Activated T-cell treated with anti-CD3 and anti-CD28 coated beads for 1 hour (primary cell): ENCODE data around the gene ECE2.

ENCODE experiments used
- DNase-seq: peaks from one replicate; pipeline ENCODE4 v3.0.0-alpha.2; 2020; ENCODE audit warnings: low read depth

The ECE2 gene

DNA sequence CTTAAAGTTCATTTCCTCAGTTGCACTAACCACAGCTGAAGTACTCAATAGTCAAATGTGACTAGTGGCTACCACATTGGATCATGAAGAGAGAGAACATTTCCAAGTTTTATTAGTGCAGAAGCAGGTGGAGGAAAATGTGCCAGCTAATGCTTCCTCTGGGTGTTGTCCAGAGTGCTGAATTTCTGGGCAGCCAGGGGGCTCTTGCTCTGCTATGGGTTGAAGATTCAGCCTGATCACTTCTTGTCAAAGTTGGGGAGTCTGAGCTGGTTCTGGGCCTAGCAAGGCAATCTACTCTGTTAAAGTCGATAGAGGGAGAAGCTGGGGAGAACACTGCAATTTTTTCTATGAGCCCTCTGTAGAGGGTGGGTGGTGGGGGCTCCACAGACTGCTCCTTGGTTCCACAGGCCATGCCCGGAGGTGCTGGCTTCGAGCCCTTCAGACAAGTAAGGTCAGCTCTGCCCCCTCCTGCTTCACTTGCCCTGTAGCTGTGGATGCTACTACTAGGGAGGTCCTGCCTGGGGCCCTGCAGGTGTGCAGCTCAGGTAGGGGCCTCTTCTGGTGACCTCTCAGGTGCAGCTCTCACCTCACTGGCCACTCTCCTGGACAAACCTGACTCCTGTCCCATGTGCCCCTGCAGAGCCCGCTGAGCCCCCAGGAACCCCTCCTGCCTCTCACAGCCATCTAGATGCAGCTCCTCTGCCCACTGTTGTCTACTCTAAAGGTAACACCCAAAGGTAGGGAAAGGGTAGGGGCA is 35.3 kb upstream of the ECE2 start:
- DNase-seq, result no peak

DNA sequence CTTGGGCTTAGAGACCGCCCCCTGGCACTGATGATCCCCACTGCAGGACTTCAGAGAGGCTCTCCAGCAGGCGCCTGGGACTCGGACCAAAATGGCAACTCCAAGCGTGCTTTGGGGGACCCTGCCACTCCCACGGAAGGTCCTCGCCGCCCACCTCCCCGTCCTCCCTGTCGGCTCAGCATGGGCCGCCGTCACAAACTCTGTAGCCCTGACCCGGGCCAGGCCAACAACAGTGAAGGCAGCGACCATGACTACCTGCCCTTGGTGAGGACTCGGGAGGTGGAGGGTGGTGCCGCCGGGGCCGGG is 34.7 kb upstream of the ECE2 start:
- DNase-seq, result no peak

DNA sequence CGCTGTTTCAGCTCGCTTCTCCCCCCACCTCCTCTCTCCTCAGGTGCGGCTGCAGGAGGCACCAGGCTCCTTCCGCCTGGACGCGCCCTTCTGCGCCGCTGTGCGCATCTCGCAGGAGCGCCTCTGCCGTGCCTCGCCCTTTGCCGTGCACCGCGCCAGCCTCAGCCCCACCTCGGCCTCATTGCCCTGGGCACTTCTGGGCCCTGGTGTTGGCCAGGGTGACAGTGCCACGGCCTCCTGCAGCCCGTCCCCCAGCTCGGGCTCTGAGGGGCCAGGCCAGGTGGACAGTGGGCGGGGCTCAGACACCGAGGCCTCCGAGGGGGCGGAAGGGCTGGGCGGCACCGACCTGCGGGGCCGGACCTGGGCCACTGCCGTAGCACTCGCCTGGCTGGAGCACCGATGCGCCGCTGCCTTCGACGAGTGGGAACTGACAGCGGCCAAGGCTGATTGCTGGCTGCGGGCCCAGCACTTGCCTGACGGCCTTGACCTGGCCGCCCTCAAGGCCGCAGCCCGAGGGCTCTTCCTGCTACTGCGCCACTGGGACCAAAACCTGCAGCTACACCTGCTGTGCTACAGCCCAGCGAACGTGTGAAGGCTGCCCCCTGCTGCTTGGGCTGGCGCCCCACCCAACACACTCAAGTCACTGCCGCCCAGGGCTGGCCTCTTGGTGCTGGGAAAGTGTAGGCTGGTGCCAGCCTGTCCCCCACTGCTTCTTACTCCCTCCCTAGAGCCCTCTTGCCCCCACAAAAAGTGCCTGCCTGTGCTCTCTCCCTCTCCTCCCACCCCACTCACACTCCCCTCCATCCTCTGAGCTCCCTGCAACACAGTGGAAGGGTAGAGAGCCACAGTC is 34.1 kb upstream of the ECE2 start:
- DNase-seq, result no peak

DNA sequence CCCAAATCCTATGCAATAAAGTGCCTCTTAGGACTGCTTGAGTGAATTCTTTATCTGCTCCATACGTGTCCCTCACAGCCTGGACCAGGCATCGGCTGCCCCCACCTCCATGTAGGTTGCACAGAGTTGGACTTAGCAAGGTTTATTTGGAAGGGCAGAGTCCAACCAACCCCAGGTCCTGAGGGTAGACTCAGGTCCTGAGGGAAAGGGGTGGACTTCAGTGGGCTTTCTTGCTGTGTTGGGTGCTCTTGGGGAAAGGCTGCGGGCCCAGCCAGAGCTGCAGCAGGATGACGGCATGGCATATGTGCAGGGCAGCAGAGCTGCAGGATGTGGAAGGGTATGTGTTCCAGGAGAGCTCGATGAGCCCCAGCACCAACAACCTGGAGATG is 33.5 kb upstream of the ECE2 start:
- DNase-seq, result no peak

DNA sequence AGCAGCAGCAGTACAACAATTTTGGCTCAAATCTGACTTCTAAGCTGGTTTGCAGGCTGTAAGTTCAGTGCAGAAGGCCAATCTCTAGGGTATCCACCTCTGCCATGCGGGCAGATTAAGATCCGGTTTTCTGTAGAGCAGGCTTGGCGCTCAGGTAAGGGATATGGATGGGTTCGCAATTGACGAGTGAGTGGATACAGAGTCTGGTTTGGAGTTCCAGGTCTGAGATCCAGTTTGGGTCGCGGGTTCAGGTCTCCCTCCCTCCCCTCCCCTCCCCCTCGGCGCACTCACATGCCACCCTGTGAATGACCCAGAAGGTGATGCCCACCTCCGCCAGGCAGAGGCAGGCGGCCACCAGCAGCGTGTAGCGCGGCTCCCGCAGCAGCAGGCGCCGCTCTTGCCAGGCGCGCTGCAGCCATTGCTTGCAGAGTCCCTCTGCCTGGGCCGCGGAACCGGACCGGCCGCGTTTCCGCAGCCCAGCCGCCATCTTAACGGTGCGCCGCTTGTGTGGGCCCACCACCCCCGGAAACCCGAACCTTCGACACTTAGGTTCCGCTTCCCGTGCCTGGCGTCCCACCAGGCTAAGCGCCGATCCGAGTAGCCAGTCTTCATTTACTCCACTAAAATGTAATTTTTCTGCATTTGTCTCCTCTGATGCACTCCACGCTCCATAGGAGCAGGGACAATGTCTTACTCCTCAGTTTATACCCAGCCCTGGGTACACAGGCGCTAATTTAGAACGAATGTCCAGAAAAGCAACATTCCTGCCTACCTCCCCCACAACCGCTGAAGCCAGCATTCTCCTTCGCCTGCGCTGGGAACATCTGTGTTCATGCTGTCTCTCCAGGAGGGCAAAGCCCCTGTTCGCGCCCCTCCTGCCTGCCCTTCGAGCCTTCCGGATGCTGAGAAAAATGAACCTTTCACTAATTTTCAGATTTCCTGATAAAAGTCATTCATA is 27.1 kb upstream of the ECE2 start, which contains the start of gene ALG3:
Gene ALG3 (minus strand): TSS at position 509 of the 958 bp plus-strand sequence. CDS start 22 bp downstream, at position 487.
- peak; percentile 81 for DNase-seq

DNA sequence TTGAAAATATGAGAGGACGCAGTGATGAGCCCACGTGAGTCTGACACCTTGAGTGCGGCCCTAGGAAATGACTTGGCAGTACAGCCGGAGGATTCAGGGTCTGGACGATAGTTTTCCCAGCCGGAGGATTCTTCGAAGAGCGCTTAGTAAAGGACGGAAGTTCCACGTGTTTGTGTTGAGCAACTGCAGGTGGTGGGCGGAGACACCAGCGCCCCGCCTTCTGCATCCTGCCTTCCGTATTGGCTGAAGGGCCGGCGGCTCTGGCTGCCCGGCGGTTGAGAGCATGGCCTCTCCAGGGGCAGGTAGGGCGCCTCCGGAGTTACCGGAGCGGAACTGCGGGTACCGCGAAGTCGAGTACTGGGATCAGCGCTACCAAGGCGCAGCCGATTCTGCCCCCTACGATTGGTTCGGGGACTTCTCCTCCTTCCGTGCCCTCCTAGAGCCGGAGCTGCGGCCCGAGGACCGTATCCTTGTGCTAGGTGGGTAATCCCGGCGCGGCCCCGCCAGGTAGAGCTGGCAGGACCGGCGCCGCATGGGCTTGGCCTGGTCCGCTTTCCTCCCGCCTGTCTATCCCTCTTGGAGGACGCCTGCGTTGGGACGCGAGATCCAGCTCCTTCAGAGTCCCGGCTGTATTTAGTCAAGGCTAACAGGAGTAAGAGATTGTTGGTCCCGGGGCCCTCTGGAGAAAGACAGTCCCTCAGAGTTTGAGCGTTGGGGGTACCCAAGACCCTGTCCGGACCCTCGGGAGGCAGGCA is 26.2 kb upstream of the ECE2 start, which contains the start of gene EEF1AKMT4:
Gene EEF1AKMT4 (plus strand): TSS at position 261 of the 755 bp plus-strand sequence. CDS start 23 bp downstream, at position 284.
- peak; percentile 88 for DNase-seq

DNA sequence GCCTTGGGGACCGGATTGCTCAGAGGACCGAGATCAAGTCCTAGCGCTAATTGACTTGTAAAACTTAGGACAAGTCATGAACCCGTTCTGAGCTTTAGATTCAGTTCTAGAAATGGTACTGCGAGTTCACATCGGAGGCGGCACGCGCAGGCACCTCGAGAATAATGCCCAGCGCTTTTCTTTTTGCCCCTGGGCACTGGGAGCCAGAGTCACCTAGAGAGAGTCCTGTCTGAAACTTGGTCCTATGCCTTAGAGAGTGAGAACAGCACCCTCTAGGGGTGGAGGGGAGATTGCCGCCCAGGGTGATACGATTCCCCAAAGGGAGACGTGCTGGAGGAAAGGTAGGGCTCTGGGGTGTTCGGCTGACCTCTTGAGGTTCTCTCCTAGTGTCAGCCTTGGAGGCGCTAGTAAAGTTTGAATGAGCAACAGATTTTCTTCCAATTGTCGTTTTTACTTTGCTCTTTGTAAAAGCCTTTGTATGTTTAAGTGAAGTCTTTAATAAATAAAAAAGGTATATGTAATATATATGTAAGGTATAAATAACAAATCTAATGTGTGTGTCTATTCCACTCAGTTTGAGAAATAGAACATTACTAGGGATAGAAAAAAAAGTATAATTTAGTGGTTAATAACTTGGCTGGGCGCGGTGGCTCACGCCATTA is 25.5 kb upstream of the ECE2 start:
- DNase-seq, result peak; percentile 84

DNA sequence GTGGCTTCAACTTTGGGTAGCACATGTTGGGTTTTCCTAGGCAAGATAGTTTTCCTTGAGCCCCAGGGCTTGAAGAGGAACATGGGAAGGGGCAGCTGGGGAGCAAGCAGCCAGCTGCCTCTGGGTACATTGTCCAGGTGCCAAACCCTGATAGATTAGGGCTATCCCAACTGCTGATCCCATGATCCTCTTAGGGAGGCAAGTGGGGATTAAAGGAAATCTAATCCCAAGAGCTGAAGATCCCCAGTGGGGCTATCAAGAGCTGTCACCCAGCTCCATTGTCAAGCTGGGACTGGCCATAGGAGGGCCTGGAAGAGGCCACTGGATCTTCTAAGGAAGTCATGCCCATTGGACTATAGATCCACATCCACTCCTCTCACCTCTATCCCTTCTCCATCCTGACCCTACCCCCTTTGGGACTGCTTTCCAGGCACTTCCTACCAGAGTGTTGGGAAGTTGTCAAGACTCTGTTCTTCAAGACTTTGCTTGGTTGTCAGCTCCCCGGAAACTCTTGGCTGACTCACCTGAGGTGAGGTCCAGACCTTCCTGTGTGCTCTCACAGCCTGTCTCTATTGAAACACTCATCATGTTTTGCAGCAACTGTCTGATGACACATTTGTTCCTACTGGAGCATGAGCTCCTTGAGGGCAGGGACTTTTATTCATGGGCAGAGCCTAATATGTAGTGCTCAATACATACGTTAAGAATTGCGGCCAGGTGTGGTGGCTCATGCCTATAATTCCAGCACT is 20.4 kb upstream of the ECE2 start:
- no peak for DNase-seq

DNA sequence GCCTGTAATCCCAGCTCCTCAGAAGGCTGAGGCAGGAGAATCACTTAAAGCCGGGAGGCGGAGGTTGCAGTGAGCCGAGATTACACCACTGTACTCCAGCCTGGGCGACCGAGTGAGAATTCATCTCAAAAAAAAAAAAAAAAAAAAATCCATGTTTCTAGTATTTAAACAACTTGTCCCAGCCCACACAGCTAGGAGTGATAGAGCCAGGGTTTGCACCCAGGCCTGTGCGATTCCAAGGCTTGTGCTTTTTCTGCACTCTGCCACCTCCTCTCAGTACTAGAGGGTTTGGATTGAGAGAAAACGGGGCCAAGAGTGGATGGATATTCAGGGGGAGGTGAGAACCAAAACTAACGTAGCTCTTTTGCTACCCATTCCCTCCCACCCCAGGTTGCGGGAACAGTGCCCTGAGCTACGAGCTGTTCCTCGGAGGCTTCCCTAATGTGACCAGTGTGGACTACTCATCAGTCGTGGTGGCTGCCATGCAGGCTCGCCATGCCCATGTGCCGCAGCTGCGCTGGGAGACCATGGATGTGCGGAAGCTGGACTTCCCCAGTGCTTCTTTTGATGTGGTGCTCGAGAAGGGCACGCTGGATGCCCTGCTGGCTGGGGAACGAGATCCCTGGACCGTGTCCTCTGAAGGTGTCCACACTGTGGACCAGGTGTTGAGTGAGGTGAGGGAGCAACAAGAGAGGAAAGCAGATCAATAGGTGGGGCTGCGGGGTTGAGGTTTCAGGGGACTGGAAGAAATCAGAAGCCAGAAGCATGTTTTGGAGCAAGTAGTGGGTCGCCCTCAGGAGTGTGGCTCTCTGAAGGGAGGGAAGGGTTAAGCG is 18.5 kb upstream of the ECE2 start:
- no peak for DNase-seq

DNA sequence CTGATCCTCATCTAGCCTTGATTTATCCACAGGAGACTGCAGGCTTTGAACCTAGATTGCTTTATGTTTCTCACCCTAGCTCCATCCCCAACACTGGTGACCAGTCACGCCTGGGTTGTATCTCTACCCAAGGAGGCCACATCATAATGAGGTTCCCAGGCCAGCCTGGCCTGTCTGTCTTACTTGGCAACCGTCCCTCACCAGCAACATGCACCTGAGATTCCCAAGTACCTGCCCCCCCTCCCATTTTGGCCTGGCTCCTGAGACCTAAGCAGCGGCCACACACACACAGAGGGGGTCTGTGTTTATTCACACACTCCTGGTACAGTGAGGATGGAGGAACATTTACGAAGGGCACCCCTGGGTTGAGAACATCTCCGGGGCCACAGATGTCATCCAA is 16.9 kb upstream of the ECE2 start:
- DNase-seq, result no peak

DNA sequence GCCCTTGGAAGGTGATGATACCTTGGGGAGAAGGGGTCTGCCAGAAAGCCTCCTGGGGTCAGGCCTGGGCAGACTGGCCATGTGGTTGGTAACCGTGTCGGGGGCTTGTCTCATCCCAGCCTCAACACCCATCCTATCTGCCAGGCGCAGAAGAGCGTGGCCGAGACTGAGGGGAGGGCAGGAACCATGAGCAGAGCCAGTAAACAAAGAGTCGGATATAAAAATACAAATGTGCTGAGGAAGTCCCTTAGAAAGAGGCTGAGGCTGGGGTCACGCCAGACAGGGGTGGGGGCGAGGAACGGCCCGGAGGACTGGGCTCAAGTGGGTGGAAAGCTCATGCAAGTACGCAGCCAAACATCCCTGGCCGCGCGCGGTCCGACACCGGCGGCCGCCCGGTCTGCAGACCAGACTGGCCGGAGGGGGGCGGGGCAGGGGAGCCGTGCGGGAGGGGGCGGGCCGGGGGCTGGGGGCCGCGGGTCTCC is 16.4 kb upstream of the ECE2 start:
- DNase-seq, result no peak

DNA sequence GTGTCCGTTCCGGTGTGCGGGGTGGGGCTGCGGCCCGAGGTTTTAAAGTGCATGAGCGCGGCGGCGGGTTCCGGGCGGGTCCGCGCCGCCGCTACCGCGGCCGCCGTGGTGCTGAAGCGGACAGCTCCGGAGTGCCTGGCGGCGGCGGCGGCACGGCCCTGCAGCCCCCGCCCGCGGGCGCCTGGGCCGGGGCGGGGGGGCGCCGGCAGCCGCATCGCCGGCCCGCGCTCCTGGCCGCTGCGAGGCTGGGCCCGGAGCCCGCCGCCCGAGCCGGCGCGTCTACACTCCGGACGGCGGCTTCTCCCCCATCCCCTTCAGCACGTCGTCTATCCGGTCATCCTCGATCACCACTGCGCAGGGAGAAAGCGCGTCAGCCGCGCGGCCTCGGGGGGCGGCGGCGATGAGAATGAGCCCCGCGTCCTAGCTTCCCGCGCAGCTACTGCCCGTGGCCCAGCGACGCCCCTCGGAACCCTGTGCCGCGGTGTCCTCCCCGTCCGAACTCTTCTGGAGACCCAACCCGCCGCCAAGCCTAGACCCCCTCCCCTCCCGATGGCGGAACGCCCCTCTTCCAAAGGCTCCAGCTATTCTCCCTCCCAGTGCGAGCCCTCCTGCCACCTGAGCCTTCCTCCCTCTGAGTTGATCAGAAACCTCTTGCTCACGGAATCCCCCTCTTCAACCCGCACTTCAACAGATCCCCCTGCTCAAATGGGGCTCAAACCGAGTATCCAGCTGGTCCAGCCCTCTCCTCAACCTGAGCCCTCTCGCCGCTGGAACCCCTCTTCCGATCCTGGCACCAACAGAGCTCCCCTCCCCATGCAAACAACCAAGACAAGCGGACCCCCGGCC is 15.7 kb upstream of the ECE2 start:
- no peak for DNase-seq

DNA sequence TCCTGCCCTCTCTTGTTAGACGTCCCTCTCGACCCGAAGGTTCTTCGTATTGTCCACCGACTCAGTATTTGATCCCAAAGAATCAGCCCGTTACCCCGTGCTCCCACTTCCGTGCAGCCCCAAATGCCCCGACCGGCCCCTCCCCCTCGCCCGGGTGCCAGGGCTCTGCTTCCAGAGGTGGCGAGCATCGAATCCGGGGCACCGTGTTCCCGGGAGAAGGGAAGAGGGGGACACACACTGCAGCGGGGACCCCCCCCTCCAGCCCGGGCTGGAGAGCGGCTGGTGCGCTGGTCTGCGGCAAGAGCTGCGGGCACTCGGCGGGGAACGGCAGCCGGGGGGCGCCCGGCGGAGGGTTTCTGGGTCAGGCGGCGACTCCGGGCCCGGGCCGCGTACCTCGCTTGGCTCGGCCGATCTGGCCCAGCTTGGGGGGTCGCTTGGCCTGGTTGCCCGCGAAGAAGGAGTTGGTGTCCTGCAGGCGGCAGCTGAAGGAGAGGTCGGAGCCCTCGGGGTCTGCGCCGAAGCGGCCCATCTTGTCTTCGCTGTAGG is 15.0 kb upstream of the ECE2 start:
- no peak for DNase-seq

DNA sequence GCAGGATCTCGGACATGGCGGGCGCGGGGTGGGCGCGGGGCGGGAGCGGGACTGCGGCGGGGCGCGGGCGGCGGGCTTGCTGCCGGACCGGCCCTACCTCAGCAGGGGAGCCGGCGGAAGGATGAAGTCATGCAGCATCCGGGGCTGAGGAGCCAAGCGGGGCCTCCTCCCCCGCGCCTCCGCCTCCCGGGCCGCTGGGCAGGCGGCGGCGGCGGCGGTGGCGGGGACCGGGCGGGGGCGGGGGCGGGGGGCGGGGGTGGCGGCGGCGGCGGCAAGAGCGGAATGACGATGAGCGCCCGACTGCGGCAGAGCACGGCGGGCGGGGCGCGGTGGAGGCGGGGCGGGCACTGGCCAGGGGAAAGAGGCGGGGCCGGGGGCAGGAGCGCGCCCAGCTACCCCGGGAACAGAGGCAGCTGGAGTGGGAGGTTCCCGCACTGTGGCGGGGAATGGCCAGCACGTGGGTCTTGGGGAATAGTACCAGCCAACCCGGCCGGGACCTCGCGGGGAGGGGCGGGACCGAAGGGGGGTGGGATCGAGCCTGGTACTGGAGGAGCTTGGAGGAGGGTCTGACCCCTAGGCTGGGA is 14.5 kb upstream of the ECE2 start, which contains the start of gene CAMK2N2:
Gene CAMK2N2 (minus strand): TSS at position 284 of the 584 bp plus-strand sequence. CDS start 268 bp downstream, at position 16.
- DNase-seq, result no peak

DNA sequence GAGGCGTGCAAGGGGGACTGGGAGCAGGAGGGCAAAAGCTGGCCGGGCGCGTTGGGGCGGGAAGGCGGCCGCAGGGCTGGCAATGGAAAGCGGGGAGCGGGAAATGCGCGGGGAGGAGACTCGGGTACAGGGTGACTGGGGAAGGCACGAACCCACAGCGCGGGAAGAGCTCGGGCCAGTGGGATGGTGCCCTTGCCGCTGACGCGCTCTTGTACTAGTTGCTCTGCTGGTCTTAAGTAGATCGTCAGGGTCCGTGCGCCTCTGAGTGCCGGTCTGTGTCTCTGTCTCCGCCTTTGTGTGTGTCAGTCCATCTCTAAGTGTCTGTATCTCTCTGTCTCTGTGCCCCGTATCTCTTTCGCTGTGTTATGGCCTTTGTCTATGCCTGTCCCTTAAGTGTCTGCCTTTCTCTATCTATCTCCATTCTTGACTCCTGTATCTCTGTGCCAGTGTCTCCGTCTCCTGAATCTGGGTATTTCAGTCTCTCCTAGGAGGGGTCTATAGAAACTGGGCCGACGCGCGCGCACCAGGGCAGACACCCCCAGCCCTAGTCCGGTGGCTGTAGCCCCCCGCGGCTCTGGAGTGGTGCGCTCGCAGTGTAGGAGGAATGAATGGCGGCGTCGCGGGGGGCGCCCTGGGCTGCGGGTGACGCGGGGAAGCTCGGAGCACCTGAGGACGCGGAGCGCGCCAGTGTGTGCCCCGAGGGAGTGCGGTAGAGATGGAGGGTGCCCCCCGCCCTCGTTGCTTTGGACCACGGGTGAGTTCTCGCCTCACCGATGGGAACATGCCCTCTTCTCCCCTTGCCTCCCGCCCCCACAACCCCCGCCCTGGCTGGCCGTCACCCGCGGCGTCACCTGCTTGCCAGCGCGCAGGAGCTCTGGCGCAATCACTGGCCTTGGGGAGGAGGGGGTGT is 13.7 kb upstream of the ECE2 start:
- DNase-seq, result no peak

DNA sequence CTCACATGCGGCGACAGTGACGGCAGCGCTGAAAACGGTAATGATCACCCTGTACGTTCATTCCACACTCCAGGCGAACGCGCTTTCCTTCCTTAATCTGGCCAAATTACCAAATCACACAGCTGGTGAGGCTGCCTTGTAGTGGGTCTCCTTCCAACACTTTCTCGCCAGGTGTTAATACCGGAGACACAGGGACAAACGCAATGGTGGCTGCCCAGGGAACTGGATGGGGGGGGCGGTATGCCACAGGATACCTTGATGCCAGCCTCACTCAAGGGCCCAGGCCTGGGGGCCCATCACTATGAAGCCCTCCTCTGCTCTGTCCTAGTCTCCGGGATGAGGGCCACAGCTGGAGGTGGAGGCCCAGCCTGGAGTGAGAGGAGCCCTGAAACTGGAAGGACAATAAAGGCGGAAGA is 13.1 kb upstream of the ECE2 start:
- no peak for DNase-seq
